IMR-90 (cell line): ENCODE data around the gene PDZD7. TPM values are rescaled to one million over a fixed set of nuclear protein-coding genes. Genes with fewer than 3 reads are reported as not detected.

Experiments
- ATAC-seq: fragments of 200-7000 bp; cut with Tn5 transposase; 2 replicates; pipeline ENCODE4 v1.9.1; 2020; ENCODE audit warnings: low read depth, mild to moderate bottlenecking, moderate library complexity
- BruUV-seq: library from RNA; stranded (reverse); fragments of 400-500 nt; replicated peaks from 2 replicates; lab custom pipeline; 2021; lab: Mats Ljungman, UMichigan
- CTCF ChIA-PET: fragments of 300-600 bp; formaldehyde crosslinking; extraction: SDS; loops from one replicate; lab custom pipeline; 2021; ENCODE audit warnings: antibody characterized with exemption; lab: Yijun Ruan, JAX
- POLR2A ChIA-PET: fragments of 300-600 bp; sonication (Branson Sonifier 250); formaldehyde crosslinking; loops from one replicate; lab custom pipeline; 2022; ENCODE audit warnings: antibody characterized with exemption; ENCODE audit not compliant: unreplicated experiment; lab: Charles Lee
- DNase-seq: peaks from one replicate; pipeline ENCODE4 v3.0.0; 2013
- H2AFZ ChIP-seq: replicated peaks from 2 replicates; pipeline ENCODE3; 2013; ENCODE audit warnings: low read length, mild to moderate bottlenecking; ENCODE audit not compliant: poor library complexity
- H2AK5ac ChIP-seq: 2 replicates; pipeline ENCODE4 v1.6.1; 2013; ENCODE audit warnings: low read depth, low read length, inconsistent platforms
- H2AK9ac ChIP-seq: replicated peaks from 2 replicates; pipeline ENCODE3; 2013; ENCODE audit warnings: mild to moderate bottlenecking, low read depth, low read length, moderate library complexity; ENCODE audit not compliant: poor library complexity
- H2BK120ac ChIP-seq: 2 replicates; pipeline ENCODE4 v1.6.1; 2013; ENCODE audit warnings: low read depth, low read length, inconsistent platforms
- H2BK15ac ChIP-seq: 3 replicates; pipeline ENCODE4 v1.6.1; 2013; ENCODE audit warnings: low read depth, low read length, inconsistent platforms
- H2BK20ac ChIP-seq: 2 replicates; pipeline ENCODE4 v1.6.1; 2013; ENCODE audit warnings: low read depth, mild to moderate bottlenecking, inconsistent platforms, low read length, moderate library complexity
- H2BK5ac ChIP-seq: 2 replicates; pipeline ENCODE4 v1.6.1; 2013; ENCODE audit warnings: mild to moderate bottlenecking, low read depth, low read length, inconsistent platforms; ENCODE audit not compliant: poor library complexity, severe bottlenecking
- H3K14ac ChIP-seq: replicated peaks from 2 replicates; pipeline ENCODE4 v1.6.1; 2013; ENCODE audit warnings: low read depth, low read length, inconsistent platforms
- H3K18ac ChIP-seq: 2 replicates; pipeline ENCODE4 v1.6.1; 2013; ENCODE audit warnings: low read depth, low read length, control low read depth
- H3K23ac ChIP-seq: 2 replicates; pipeline ENCODE4 v1.6.1; 2013; ENCODE audit warnings: low read depth, low read length, inconsistent platforms
- H3K27ac ChIP-seq: 2 replicates; pipeline ENCODE4 v1.5.1; 2013; ENCODE audit warnings: mild to moderate bottlenecking, control low read depth, low read length; ENCODE audit not compliant: insufficient read depth
- H3K27me3 ChIP-seq: 2 replicates; pipeline ENCODE4 v1.6.1; 2013; ENCODE audit warnings: low read length; ENCODE audit not compliant: control insufficient read depth, insufficient read depth
- H3K36me3 ChIP-seq: 2 replicates; pipeline ENCODE4 v1.6.1; 2013; ENCODE audit warnings: low read length, mixed read lengths; ENCODE audit not compliant: control insufficient read depth, insufficient read depth
- H3K4ac ChIP-seq: 2 replicates; pipeline ENCODE4 v1.6.1; 2013; ENCODE audit warnings: low read depth, low read length, inconsistent platforms
- H3K4me1 ChIP-seq: 2 replicates; pipeline ENCODE4 v1.6.1; 2013; ENCODE audit warnings: low read length, mixed read lengths; ENCODE audit not compliant: control insufficient read depth, insufficient read depth
- H3K4me2 ChIP-seq: 2 replicates; pipeline ENCODE4 v1.6.1; 2013; ENCODE audit warnings: low read depth, mild to moderate bottlenecking, control low read depth, low read length, moderate library complexity
- H3K4me3 ChIP-seq: 2 replicates; pipeline ENCODE4 v1.5.1; 2013; ENCODE audit warnings: low read depth, mild to moderate bottlenecking, control low read depth, low read length, moderate library complexity; ENCODE audit not compliant: insufficient read depth
- H3K56ac ChIP-seq: 2 replicates; pipeline ENCODE4 v1.6.1; 2013; ENCODE audit warnings: low read length, inconsistent platforms; ENCODE audit not compliant: insufficient read depth; ENCODE audit errors: extremely low read depth
- H3K79me1 ChIP-seq, 2 experiments: 2 replicates each; pipeline ENCODE4 v1.6.1; 2013; ENCODE audit warnings: low read length in 2 of 2, inconsistent platforms in 1 of 2, low read depth in 1 of 2
- H3K9ac ChIP-seq: 2 replicates; pipeline ENCODE4 v1.6.1; 2013; ENCODE audit warnings: low read depth, low read length, control low read depth
- H3K9me1 ChIP-seq: 2 replicates; pipeline ENCODE4 v1.6.1; 2013; ENCODE audit warnings: low read length, inconsistent platforms; ENCODE audit not compliant: insufficient read depth
- H3K9me3 ChIP-seq: 2 replicates; pipeline ENCODE4 v1.6.1; 2013; ENCODE audit warnings: low read length; ENCODE audit not compliant: control insufficient read depth, insufficient read depth
- H4K20me1 ChIP-seq: 2 replicates; pipeline ENCODE4 v1.6.1; 2013; ENCODE audit warnings: low read length, inconsistent platforms; ENCODE audit not compliant: insufficient read depth
- H4K5ac ChIP-seq: 2 replicates; pipeline ENCODE4 v1.6.1; 2013; ENCODE audit warnings: mild to moderate bottlenecking, low read depth, low read length, control low read depth
- H4K8ac ChIP-seq, 2 experiments: 2 replicates each; pipeline ENCODE4 v1.6.1; 2013; ENCODE audit warnings: low read depth in 2 of 2, low read length in 2 of 2, control low read depth in 1 of 2, inconsistent platforms in 1 of 2
- H4K91ac ChIP-seq: 2 replicates; pipeline ENCODE4 v1.6.1; 2013; ENCODE audit warnings: low read depth, low read length, inconsistent platforms; ENCODE audit not compliant: insufficient read depth
- CEBPB ChIP-seq: IDR thresholded peaks from 2 replicates; pipeline ENCODE4 v1.6.1; 2012; ENCODE audit warnings: low read depth, low read length, improper control_type of control experiment
- FOS ChIP-seq: fragments of 150-350 bp; IDR thresholded peaks from 2 replicates; pipeline ENCODE4 v1.6.1; 2016; ENCODE audit warnings: low read depth, low read length
- MAZ ChIP-seq: IDR thresholded peaks from 2 replicates; pipeline ENCODE4 v1.6.1; 2012; ENCODE audit warnings: low read depth, mild to moderate bottlenecking, low read length, improper control_type of control experiment, moderate library complexity, borderline replicate concordance
- MXI1 ChIP-seq: IDR thresholded peaks from 2 replicates; pipeline ENCODE4 v1.6.1; 2012; ENCODE audit warnings: low read depth, mild to moderate bottlenecking, low read length, moderate library complexity, borderline replicate concordance
- NFE2L2 ChIP-seq: fragments of 150-350 bp; IDR thresholded peaks from 2 replicates; pipeline ENCODE4 v1.6.1; 2016; ENCODE audit warnings: low read depth, mild to moderate bottlenecking, low read length
- WGBS, 2 experiments: methylation state at CpG; one replicate each; pipeline versions ENCODE4 v1.1.5 to v1.1.7; 2013; ENCODE audit warnings: missing lambda C conversion rate in 2 of 2; ENCODE audit not compliant: insufficient read length in 1 of 2; ENCODE audit errors: extremely low coverage in 2 of 2; 5-methylcytosine and 5-hydroxymethylcytosine counted together
- dilution Hi-C: fragments of 300-500 bp; cut with HindIII; formaldehyde crosslinking; loops from one replicate; pipeline ENCODE4 v1.14.3; 2018; ENCODE audit warnings: low sequenced_read_pairs; ENCODE audit not compliant: unreplicated experiment
- in situ Hi-C: fragments of 300-500 bp; cut with MboI; formaldehyde crosslinking; loops from 3 replicates; pipeline ENCODE4 v1.14.3; 2019; ENCODE audit warnings: low sequenced_read_pairs, inconsistent platforms, mixed read lengths
- intact Hi-C: fragments of 100-400 bp; cut with micrococcal nuclease; formaldehyde crosslinking; loops from 2 replicates; pipeline ENCODE4 v1.10.0; 2022
- polyA plus RNA-seq, 3 experiments: library from polyadenylated mRNA; depleted of rRNA; stranded (reverse); fragments of >200 nt; gene quantifications; 2 replicates each; pipeline ENCODE4 v1.2.3, GENCODE V29; 2012; ENCODE audit warnings: low replicate concordance in 1 of 3
- total RNA-seq: library from RNA; depleted of rRNA; stranded (reverse); fragments of >200 nt; gene quantifications from 2 replicates; pipeline ENCODE4 v1.2.3, GENCODE V29; 2012
- TF ChIP-seq, protein P1 (sequence below): fragments of 150-350 bp; IDR thresholded peaks from 2 replicates; pipeline ENCODE4 v1.6.1; 2017; ENCODE audit warnings: mild to moderate bottlenecking, antibody characterized with exemption, low read length, low read depth

Gene PDZD7
- total and polyA plus RNA-seq, 2 of the 4 experiments (the other 2 are of a cell fraction), result 0.90 to 1.5 TPM

DNA sequence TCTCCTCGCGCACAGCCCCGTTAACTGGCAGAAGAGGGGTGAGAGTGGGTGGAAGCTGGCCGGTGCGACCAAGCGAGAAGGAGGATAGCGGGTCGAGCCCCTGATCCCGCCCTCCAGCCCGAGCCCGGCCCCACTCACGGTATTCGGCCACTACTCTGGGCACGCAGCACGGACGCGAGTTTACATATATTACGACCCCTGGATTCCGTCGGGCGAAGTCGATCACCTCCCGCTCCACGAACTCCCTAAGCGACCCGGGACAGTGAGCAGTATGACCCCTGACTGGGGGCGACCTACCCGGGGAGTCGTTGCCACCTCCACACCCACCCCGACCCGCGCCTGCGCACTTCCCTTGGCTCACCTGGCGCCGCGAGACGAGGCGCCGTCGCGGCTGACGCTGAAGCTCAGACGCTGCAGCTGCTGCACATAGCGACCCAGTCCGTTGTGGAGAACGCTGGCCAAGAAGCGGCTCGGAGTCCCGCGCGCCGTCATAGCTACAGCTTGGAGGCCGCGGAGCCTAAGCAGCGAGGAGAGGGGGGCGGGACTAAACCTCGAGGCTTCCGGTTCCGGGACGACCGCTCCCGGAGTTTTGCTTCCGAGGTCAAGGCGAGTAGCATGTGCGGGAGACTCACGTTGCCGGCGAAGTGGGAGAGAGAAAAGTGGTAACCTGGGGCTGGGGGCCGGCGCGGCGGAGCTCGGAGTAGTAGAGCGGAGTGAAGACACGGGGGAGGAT is 43.8 kb downstream of the PDZD7 start, which contains the start of the genes MRPL43 and TWNK:
TSS of gene MRPL43 (minus strand) at position 546 of the 733 bp plus-strand sequence. CDS start at position 492, 54 bp downstream.
TSS of gene TWNK (plus strand) at position 592 of the 733 bp plus-strand sequence. CDS start 668 bp downstream, outside the sequence.
- peak; percentile 64 for DNase-seq
- POLR2A ChIA-PET, result no interaction called here
- Histone ChIP-seq H2BK120ac (peak within 1 kb of the TSS; percentile 87), H2BK20ac (peak within 1 kb of the TSS; percentile 84; the same call in 1 of the 2 replicates), H3K27ac (peak within 1 kb of the TSS; percentile 98), H3K4me1 (peaks cover 8% of the 10 kb centered on the region; the same call in 1 of the 2 replicates), H2AFZ (peak within 1 kb of the TSS; percentile 99), H4K8ac (peak within 1 kb of the TSS; percentile 95 to 100), H2BK15ac (0 out of 3 replicates have a peak within 1 kb of the TSS, but pooled peaks have one; percentile 51), H3K9me1 (peaks cover 9% of the 10 kb centered on the region), H4K5ac (peak within 1 kb of the TSS; percentile 96), H3K79me1 (peaks cover 60 to 67% of the 10 kb centered on the region in 2 experiments), H3K36me3 (peaks cover 31% of the 10 kb centered on the region), H3K4me2 (peak within 1 kb of the TSS; percentile 99), H4K20me1 (0 out of 2 replicates have a peak, but pooled peaks cover 3% of the 10 kb centered on the region), H3K27me3 (no peaks in the 10 kb centered on the region), H3K18ac (peak within 1 kb of the TSS; percentile 89; the same call in 1 of the 2 replicates), H2BK5ac (peak within 1 kb of the TSS; percentile 96), H3K4ac (peak within 1 kb of the TSS; percentile 99), H3K14ac (peak within 1 kb of the TSS; percentile 99), H4K91ac (peak within 1 kb of the TSS; percentile 95), H3K4me3 (peak within 1 kb of the TSS; percentile 90), H3K23ac (peak within 1 kb of the TSS; percentile 94), H3K9me3 (no peaks in the 10 kb centered on the region), H3K9ac (peak within 1 kb of the TSS; percentile 97), H2AK5ac (peak within 1 kb of the TSS; percentile 88), H2AK9ac (peak within 1 kb of the TSS; percentile 98), H3K56ac (peak within 1 kb of the TSS; percentile 87)
- BruUV-seq, result no TSS peak
- intact Hi-C loops (no loop called here), dilution Hi-C loops (no loop called here), in situ Hi-C loops (no loop called here)
- CTCF ChIA-PET, result interaction anchor here (1.5 kb wide), 1 partner anchor 28 kb away, joined by 3 read pairs; no protein-coding TSS in a partner anchor
- WGBS, 2 experiments, result 1% methylated on average over 60 of the region's 75 CpGs; no CpG with 5 or more reads in 1 of the 2 experiments
- ATAC-seq, result peak; percentile 94
- no peak for TF ChIP-seq FOS
- TF ChIP-seq CEBPB, result no peak
- TF ChIP-seq MXI1, result peak; percentile 99
- peak; percentile 8; the same call in 1 of the 2 replicates for TF ChIP-seq MAZ
- TF ChIP-seq, protein P1, sequence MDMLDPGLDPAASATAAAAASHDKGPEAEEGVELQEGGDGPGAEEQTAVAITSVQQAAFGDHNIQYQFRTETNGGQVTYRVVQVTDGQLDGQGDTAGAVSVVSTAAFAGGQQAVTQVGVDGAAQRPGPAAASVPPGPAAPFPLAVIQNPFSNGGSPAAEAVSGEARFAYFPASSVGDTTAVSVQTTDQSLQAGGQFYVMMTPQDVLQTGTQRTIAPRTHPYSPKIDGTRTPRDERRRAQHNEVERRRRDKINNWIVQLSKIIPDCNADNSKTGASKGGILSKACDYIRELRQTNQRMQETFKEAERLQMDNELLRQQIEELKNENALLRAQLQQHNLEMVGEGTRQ, result peak; percentile 1; the same call in 1 of the 2 replicates
- no peak for TF ChIP-seq NFE2L2
